Fibroblast of pulmonary artery (primary cell): ENCODE data around the gene VARS2.

Experiments used
- DNase-seq: peaks from one replicate; pipeline ENCODE4 v3.0.0-alpha.2; 2010; ENCODE audit warnings: low read depth
- H3K4me3 ChIP-seq: replicated peaks from 2 replicates; pipeline ENCODE4 v1.5.1; 2011; ENCODE audit warnings: low read depth, mild to moderate bottlenecking, control low read depth, low read length, moderate library complexity
- TF ChIP-seq, protein P1 (sequence below): IDR thresholded peaks from 2 replicates; pipeline ENCODE4 v1.5.1; 2011; ENCODE audit warnings: mild to moderate bottlenecking, control low read depth, low read length, inconsistent platforms; ENCODE audit errors: missing control alignments

Gene VARS2

GRCh38 chr6:30894381-30894780 lies 19.7 kb upstream of the VARS2 start:
- TF ChIP-seq, protein P1, sequence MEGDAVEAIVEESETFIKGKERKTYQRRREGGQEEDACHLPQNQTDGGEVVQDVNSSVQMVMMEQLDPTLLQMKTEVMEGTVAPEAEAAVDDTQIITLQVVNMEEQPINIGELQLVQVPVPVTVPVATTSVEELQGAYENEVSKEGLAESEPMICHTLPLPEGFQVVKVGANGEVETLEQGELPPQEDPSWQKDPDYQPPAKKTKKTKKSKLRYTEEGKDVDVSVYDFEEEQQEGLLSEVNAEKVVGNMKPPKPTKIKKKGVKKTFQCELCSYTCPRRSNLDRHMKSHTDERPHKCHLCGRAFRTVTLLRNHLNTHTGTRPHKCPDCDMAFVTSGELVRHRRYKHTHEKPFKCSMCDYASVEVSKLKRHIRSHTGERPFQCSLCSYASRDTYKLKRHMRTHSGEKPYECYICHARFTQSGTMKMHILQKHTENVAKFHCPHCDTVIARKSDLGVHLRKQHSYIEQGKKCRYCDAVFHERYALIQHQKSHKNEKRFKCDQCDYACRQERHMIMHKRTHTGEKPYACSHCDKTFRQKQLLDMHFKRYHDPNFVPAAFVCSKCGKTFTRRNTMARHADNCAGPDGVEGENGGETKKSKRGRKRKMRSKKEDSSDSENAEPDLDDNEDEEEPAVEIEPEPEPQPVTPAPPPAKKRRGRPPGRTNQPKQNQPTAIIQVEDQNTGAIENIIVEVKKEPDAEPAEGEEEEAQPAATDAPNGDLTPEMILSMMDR = no peak
- DNase-seq = no peak
- no peak overlapping the region for H3K4me3 ChIP-seq

GRCh38 chr6:30894935-30895334 lies 19.1 kb upstream of the VARS2 start:
- no peak for DNase-seq
- TF ChIP-seq, protein P1 = no peak
- H3K4me3 ChIP-seq = no peak overlapping the region

DNA sequence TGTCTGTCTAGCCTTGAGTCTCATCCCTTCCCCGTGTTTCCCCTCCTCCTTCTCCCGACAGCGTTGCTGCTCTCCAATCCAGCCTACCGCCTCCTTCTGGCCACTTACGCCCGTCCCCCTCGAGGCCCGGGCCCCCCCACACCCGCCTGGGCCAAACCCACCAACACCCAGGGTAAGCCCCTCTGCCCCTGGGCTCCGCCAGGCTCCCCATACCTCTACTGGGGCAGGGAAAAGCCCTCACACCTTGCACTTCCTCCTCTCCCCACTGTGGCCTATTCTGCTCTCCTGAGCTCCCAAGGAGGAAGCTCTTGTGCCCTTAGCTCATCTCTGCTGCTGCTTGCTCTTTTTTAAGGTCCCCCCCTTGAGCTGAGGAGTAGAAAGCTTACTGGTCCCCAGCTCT lies 18.7 kb upstream of the VARS2 start:
- TF ChIP-seq, protein P1 = no peak
- no peak overlapping the region for H3K4me3 ChIP-seq
- DNase-seq = no peak

DNA sequence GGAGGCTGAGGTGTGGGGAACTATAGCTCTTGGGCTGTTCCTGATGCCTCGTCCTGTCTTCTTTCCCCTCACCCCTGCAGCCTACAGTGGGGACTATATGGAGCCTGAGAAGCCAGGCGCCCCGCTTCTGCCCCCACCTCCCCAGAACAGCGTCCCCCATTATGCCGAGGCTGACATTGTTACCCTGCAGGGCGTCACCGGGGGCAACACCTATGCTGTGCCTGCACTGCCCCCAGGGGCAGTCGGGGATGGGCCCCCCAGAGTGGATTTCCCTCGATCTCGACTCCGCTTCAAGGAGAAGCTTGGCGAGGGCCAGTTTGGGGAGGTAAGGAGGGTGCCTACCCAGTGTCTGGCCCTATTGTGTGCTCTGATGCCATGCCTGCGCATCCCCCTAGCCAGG lies 17.5 kb upstream of the VARS2 start:
- H3K4me3 ChIP-seq = no peak overlapping the region
- TF ChIP-seq, protein P1 = no peak
- no peak for DNase-seq

DNA sequence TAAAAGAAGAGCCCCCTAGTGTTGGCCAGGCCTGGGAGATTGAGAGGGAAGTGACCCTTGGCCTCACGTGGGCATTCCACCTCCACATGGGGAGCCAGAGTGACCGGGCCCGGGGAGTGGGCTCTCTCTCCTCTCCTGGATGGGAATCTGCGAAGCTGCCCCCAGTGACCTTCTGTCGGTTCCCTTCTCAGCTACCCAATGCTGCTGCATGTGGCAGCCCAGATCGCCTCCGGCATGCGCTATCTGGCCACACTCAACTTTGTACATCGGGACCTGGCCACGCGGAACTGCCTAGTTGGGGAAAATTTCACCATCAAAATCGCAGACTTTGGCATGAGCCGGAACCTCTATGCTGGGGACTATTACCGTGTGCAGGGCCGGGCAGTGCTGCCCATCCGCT lies 16.2 kb upstream of the VARS2 start:
- TF ChIP-seq, protein P1 = no peak
- H3K4me3 ChIP-seq = no peak overlapping the region
- DNase-seq = no peak

DNA sequence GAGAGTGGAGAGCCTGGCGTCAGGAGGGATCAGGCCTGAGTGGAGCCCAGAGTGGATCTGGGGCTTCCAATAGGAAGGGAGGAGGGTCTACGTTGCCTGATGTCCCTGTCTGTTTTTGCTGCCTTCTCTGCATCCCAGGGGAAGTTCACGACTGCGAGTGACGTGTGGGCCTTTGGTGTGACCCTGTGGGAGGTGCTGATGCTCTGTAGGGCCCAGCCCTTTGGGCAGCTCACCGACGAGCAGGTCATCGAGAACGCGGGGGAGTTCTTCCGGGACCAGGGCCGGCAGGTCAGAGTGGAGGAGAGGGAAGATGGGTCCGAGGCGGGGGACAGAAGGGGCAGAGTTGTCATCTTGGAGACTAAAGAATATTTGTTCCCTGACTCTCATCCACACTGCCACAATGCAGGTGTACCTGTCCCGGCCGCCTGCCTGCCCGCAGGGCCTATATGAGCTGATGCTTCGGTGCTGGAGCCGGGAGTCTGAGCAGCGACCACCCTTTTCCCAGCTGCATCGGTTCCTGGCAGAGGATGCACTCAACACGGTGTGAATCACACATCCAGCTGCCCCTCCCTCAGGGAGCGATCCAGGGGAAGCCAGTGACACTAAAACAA lies 15.2 kb upstream of the VARS2 start:
- H3K4me3 ChIP-seq = no peak overlapping the region
- TF ChIP-seq, protein P1 = no peak
- DNase-seq = no peak

GRCh38 chr6:30900863-30901417 lies 13.1 kb upstream of the VARS2 start:
- no peak overlapping the region for H3K4me3 ChIP-seq
- TF ChIP-seq, protein P1 = no peak
- no peak for DNase-seq
